GM21360 (cell line): ENCODE data around the gene HKDC1.
"Not testable (repeated sequence)": the region's sequence is repeated elsewhere in the genome, so short reads cannot be mapped to it uniquely, and the experiment has no call there.

Source experiments
- ATAC-seq: cut with Tn5 transposase; IDR thresholded peaks from one replicate; pipeline ENCODE4 v1.9.1; 2021; ENCODE audit warnings: mild to moderate bottlenecking, moderate library complexity; ENCODE audit not compliant: unreplicated experiment

HKDC1 gene

DNA sequence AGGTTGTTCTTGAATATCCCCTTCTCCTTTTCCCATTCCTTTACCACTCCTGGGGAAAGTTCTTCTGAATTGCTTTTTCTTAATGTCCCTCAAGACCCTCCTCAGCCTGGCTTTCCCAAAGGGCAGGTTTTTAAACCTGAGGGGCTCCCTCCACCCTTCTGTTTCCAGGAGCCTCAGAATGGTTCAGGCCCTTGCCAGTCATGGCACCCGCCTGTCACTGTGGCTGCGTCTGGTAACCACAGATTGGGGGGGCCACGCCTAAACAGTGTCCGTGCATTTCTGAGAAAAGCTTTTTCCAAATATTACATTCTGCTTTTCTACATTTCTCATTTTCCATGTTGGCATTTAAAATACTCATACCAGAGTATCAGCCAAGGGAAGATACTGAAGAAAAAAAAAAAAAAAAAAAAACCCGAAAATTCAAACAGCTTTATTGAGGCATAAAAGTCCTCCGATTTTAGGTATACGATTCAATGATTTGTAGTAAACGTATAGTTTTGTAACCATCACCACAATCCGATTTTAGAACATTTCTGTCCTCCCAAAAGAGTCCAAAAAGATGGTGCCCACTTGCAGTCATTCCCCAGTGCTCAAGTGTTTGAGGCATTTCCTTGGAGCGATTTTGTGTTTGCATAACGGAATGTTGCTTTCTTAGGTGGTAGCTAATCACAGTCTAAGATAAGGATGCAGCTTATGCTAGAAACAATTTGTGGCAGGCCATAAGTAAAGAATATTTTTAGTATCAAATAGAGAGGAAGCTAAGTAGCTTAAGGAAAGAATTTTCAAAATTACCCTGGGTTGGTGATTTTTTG, 22.1 kb downstream of the HKDC1 start:
- no peak for ATAC-seq

- no peak for ATAC-seq
Measured at GRCh38 chr10:69242852-69243212, 22.7 kb downstream of the HKDC1 start.

DNA sequence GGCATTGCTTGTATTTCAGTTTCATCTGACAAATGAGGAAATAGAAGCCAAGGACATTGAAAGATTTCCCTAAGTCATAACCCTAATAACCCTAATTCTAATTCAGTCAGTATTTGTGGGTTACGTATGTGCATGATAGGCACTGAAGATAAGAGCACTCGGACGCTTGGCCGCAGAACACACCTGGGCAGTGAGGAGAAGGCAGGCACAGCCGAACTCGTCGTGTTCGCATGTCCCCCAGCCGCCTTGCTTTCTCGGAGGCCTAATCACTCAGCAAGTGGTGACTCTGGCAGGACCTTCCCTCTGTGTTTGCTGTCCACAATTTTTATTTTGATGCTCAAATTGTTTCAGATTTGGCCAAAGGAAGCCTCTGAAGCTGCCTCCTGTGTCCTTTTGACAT, 23.7 kb downstream of the HKDC1 start:
- ATAC-seq: no peak

- ATAC-seq: no peak
Measured at GRCh38 chr10:69246036-69246435, 25.9 kb downstream of the HKDC1 start.

DNA sequence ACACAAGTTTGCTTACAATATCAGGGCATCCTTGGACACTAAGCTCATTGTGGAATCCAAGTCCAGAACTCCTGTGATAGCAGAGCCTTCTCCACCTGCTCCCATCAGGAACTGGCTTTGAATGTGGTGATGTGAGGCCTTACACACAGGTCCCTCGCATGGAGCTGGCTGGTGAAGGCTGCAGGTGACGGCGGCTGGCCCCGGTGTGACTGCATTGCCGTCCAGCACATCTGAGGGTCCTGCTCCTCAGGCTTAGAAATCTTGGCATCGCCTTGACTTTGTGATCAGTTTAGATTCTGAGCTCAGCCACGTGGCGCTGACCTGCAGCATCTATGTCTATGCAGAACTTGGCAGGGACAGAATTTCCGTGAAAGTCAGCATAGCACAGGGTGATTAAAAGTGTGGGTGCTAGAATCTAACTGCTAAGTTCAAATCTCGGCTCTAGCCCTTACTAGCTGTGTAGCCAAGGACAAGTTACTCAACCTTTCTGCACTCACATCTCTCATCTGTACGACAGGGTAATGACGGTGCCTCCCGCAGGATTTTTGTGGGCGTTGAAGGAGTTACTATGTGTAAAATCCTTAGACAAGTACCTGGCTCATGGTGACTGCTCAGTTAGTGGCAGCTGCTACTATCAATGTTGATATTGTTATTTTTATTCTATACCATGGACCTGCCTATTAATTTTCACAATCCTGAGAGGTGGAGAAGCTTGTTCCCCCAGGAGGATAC, 26.6 kb downstream of the HKDC1 start:
- no peak for ATAC-seq

DNA sequence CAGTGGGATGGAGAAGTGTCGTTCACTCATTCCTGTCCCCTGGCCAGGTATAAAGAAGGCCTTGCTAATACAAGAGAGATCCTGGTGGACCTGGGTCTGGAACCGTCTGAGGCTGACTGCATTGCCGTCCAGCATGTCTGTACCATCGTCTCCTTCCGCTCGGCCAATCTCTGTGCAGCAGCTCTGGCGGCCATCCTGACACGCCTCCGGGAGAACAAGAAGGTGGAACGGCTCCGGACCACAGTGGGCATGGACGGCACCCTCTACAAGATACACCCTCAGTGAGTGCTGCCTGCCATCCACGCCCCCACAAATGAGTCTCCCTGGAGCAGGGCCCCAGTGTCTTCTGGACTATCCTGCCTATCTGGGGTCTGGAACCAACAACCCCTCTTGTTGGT, 27.2 kb downstream of the HKDC1 start:
- ATAC-seq: no peak

- ATAC-seq: no peak
Measured at GRCh38 chr10:69248117-69248730, 28.1 kb downstream of the HKDC1 start.

GRCh38 chr10:69250041-69250440, 29.9 kb downstream of the HKDC1 start:
- no peak for ATAC-seq

- ATAC-seq: not testable (repeated sequence)
Measured at GRCh38 chr10:69251417-69251816, 31.3 kb downstream of the HKDC1 start.

DNA sequence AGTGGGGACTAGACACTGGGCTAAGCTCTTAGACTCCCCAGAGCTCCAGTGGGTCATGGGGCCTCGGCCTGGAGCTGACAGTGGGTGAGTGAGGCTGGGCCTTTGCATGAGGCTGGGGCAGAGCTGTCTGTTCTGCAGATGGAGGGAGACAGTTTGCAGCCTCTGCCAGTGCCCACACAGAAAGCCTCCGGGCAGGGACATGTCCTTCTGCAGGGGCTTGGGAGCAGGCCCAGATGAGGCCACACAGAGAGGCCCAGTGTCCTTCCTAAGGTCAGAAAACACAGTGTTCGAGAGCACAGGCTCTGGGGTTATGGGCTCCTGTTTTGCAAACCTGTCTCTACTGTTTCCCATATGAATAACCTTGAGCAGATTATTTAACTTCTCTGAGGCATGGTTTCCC, 33.0 kb downstream of the HKDC1 start:
- ATAC-seq: no peak

DNA sequence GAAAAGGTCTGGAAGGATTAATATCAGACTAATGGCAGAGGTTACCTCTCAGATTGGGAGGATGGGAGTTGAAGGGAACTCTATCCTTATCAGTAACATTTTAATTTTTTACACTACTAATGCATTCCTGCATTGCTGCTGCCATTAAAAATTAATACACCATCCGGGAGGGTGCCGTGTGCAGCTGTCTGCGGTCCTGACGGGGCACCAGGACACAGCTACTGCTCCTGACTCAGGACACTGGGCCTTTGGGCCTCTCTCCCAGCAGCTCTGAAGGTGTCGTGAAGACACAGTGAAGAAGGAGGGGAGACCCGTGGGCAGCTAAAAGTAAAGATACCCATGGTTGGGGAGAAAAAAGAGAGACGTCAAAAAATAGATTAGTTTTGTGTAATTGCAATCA, 34.7 kb downstream of the HKDC1 start:
- no peak for ATAC-seq

DNA sequence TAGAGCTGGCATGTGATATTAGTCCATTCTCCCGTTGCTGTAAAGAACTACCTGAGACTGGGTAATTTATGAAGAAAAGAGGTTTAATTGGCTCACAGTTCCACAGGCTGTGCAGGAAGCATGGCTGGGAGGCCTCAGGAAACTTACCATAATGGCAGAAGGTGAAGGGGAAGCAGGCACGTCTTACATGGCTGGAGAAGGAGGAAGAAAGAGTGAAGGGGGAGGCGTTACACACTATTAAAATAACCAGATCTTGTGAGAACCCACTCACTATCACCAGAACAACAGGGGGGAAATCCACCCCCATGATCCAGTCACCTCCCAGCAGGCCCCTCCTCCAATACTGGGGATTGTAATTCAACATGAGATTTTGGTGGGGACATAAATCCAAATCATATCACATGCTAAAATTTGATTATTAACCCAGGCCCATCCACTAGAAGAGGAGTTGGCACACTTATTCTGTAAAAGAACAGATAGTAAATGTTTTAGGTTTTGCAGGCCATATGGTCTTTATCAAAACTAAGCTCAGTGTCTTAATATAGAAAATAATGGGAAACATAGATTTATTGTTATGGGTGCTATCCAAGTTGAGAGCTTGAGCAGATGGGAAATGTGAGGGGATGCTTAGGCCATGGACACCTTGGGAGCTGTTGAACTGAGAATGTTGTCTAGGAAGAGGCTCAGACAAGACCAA, 39.6 kb downstream of the HKDC1 start:
- ATAC-seq: no peak

- no peak for ATAC-seq
Measured at GRCh38 chr10:69261184-69261583, 41.1 kb downstream of the HKDC1 start.

GRCh38 chr10:69262292-69262751, 42.2 kb downstream of the HKDC1 start:
- no peak for ATAC-seq

GRCh38 chr10:69265521-69265920, 45.4 kb downstream of the HKDC1 start:
- no peak for ATAC-seq

GRCh38 chr10:69268761-69269416, 48.8 kb downstream of the HKDC1 start:
- ATAC-seq: no peak

- no peak for ATAC-seq
Measured at GRCh38 chr10:69269761-69270160, 49.6 kb downstream of the HKDC1 start.

DNA sequence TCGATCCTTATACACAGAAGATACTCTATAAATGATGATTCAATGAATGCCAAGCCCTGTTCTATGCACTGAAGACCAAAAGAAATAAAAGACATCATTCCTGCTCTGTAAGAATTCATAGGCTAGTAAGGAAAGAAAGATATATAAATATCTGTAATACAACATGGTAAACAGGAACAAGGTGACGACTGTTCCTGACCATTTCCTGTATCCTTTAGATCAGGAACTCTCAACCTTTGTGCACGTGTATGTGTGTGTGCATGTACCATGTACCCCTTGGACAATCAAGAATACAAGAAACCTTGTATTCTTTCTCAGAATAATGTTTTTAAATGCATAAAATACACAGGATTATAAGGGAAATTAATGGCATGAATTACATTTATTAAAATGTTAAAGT, 50.9 kb downstream of the HKDC1 start:
- ATAC-seq: no peak

- ATAC-seq: no peak
Measured at GRCh38 chr10:69272624-69273023, 52.5 kb downstream of the HKDC1 start.

- ATAC-seq: no peak
Measured at GRCh38 chr10:69275444-69275843, 55.3 kb downstream of the HKDC1 start.

DNA sequence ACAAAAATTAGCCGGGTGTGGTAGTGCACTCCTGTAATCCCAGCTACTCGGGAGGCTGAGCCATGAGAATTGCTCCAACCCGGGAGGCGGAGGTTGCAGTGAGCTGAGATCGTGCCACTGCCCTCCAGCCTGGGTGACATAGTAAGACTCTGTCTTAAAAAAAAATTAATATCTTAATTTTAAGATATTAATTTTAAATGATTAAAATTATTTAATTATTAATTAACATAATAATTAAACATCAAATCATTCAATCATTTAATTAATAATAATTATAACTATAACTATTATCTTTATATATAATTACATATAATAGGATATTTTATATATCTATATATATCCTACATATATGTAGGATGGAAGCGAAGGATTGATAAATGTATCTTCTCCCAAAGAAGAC, 56.4 kb downstream of the HKDC1 start:
- no peak for ATAC-seq
